Psoas muscle (tissue), 8 donors: Measurements from ENCODE around the gene GRSF1. TPM values are rescaled to one million over a fixed set of nuclear protein-coding genes. Genes with fewer than 3 reads are reported as not detected.
"Not testable (repeated sequence)": the region's sequence is repeated elsewhere in the genome, so short reads cannot be mapped to it uniquely, and the experiment has no call there.

Experiments used
- ATAC-seq, 4 donors: fragments of 200-7000 bp; cut with Tn5 transposase; one replicate each; pipeline ENCODE4 v1.9.1; 2020; ENCODE audit warnings: moderate library complexity in 3 of 4, mild to moderate bottlenecking in 2 of 4
- DNase-seq, 2 donors: peaks; one replicate each; pipeline ENCODE4 v3.0.0-alpha.2; 2020
- H3K27ac ChIP-seq: fragments of 200-600 bp; one replicate; pipeline ENCODE4 v1.8.0; 2022
- H3K27me3 ChIP-seq, 3 donors: fragments of 200-600 bp in 1 of 3; one replicate each; pipeline versions ENCODE4 v1.6.1 to v1.8.0; 2013 to 2022; ENCODE audit warnings: low read length in 2 of 3, mild to moderate bottlenecking in 2 of 3, moderate library complexity in 1 of 3; ENCODE audit not compliant: insufficient read depth in 3 of 3
- H3K36me3 ChIP-seq, 2 donors: fragments of 200-600 bp in 1 of 2; one replicate each; pipeline versions ENCODE4 v1.6.1 to v1.8.0; 2013 to 2022; ENCODE audit warnings: low read depth in 1 of 2, mild to moderate bottlenecking in 1 of 2, moderate library complexity in 1 of 2; ENCODE audit not compliant: insufficient read depth in 1 of 2
- H3K4me1 ChIP-seq: fragments of 200-600 bp; one replicate; pipeline ENCODE4 v1.8.0; 2022
- H3K4me3 ChIP-seq: fragments of 200-600 bp; one replicate; pipeline ENCODE4 v1.8.0; 2022; ENCODE audit warnings: mild to moderate bottlenecking
- H3K9me3 ChIP-seq: fragments of 200-600 bp; one replicate; pipeline ENCODE4 v1.8.0; 2022
- WGBS, 3 donors: extraction: QIAGEN DNeasy Blood & Tissue Kit; methylation state at CpG; one replicate each; pipeline versions ENCODE4 v1.1.6 to v1.1.7; 2013; 5-methylcytosine and 5-hydroxymethylcytosine counted together
- intact Hi-C, 2 donors: fragments of 100-400 bp; cut with DNase I; formaldehyde crosslinking; loops; one replicate each; pipeline versions ENCODE4 v1.11.0 to v1.14.2; 2022
- polyA plus RNA-seq, 3 donors: library from polyadenylated mRNA; stranded (reverse); fragments of 200-250 nt; gene quantifications; one replicate each; pipeline ENCODE4 v1.2.3, GENCODE V29; 2013
- total RNA-seq, 4 donors: library from RNA; stranded (reverse); fragmentation: NEBNext Ultra II Directional in 2 of 4; extraction: Animal tissue kit (Norgen Biotek cat#: 25700) in 2 of 4; gene quantifications; one replicate each; pipeline versions ENCODE4 v1.2.1 to v1.2.4, GENCODE V29; 2021 to 2023
- TF ChIP-seq, protein P1 (sequence below): fragments of 200-600 bp; IDR thresholded peaks from one replicate; pipeline ENCODE4 v1.8.0; 2022; ENCODE audit warnings: antibody characterized with exemption
- donor health status: healthy with polysubstance abuse.
- donor health status: DM: no; HTN: no; CAD: no; lungs with moderate emphysema.
- donor health status: Bipolar disorder and iron deficiency.
- donor health status: healthy.
- donor health status: DM: yes; HTN: yes; CAD: no.
- donor health status: DM: no; HTN: no; CAD: no.
- donor health status: DM: no; HTN: no; CAD: no.
- donor health status: DM: yes; HTN: yes; CAD: no.

Gene GRSF1
- total and polyA plus RNA-seq, 7 donors: 85.2 to 144 (median 122) TPM

DNA sequence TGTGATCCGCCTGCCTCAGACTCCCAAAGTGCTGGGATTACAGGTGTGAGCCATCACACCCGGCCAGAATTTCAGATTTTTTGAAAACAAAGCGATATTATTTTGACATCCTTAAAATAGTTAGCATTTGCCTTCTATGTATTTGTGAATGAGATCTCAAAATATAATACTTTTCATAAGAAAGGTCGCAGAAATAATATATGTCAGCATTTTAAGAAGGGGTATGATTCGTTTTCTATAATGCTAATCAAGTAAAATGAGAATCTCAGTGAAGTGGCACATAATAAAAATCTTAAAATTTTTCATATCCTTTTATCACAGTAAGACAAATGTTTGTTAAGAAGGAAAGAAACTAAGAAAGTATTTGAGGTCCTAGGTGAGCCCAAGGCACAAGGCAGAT lies 52.2 kb downstream of the GRSF1 start:
- no peaks in the 10 kb centered on the region for H3K4me1 ChIP-seq
- DNase-seq (no peak), ATAC-seq (no peak)
- WGBS, 3 donors: 96 to 97% (median 96%) methylated on average over 5 of the region's 5 CpGs
- peaks cover 3 to 98% of the 10 kb centered on the region in 2 donors for H3K36me3 ChIP-seq
- no peaks in the 10 kb centered on the region for H3K27me3 ChIP-seq
- intact Hi-C loops: no loop called here
- TF ChIP-seq, protein P1, sequence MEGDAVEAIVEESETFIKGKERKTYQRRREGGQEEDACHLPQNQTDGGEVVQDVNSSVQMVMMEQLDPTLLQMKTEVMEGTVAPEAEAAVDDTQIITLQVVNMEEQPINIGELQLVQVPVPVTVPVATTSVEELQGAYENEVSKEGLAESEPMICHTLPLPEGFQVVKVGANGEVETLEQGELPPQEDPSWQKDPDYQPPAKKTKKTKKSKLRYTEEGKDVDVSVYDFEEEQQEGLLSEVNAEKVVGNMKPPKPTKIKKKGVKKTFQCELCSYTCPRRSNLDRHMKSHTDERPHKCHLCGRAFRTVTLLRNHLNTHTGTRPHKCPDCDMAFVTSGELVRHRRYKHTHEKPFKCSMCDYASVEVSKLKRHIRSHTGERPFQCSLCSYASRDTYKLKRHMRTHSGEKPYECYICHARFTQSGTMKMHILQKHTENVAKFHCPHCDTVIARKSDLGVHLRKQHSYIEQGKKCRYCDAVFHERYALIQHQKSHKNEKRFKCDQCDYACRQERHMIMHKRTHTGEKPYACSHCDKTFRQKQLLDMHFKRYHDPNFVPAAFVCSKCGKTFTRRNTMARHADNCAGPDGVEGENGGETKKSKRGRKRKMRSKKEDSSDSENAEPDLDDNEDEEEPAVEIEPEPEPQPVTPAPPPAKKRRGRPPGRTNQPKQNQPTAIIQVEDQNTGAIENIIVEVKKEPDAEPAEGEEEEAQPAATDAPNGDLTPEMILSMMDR: no peak
- no peak overlapping the region for H3K27ac ChIP-seq
- no peaks in the 10 kb centered on the region for H3K9me3 ChIP-seq
- H3K4me3 ChIP-seq: no peak overlapping the region

DNA sequence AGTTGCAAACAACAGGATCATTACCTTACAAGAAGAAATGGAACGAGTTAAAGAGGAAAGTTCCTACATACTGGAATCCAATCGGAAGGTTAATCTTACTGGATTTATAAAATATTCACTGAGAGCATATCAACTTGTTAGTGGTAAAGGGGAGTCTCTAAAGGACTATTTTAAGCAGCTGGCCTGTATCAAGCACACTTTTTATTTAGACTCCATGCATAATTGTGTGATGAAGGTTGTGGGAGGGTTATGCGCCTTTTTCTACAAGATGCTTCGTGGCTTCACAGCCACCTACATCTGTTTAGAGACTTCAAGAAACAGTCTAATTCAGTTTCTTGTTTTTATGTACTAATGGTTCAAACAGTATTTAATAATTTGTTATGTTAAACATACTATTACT lies 56.6 kb downstream of the GRSF1 start:
- WGBS, 3 donors: 75 to 80% (median 78%) methylated on average over 4 of the region's 4 CpGs
- Histone ChIP-seq H3K9me3 (no peaks in the 10 kb centered on the region), H3K27me3 (no peaks in the 10 kb centered on the region), H3K4me1 (no peaks in the 10 kb centered on the region), H3K27ac (no peak overlapping the region), H3K36me3 (peaks cover 2 to 96% of the 10 kb centered on the region in 2 donors), H3K4me3 (no peak overlapping the region)
- TF ChIP-seq, protein P1: no peak
- DNase-seq: no peak
- intact Hi-C loops: no loop called here
- no peak for ATAC-seq

DNA sequence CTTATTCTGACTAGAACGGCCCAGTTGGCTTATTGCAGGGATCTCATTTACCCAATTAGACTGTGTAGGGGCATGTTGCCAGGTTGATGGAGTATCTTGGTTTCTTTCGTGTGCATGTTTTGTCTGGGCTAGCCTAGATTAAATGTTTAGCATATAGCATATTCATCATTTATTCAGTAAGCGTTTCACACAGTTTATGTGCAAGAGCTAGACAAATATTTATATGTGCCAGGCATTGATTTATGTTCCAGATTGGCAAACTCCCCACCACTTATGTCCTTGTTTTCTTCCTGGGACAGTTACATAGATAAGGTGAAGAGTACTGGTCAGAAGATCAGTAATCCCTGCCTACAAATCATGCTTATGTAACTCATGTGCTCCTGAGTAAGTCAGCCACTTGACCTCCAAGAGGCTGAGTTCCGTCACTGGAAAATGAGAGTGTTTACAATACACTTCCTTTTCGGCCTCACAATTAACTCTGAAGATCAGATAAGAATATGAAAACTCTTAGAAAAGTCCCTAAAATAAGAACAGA lies 60.7 kb downstream of the GRSF1 start:
- H3K27ac ChIP-seq: no peak overlapping the region
- WGBS, 3 donors: 63 to 68% (median 64%) methylated on average over 5 of the region's 5 CpGs
- H3K4me1 ChIP-seq: no peaks in the 10 kb centered on the region
- no peaks in the 10 kb centered on the region for H3K27me3 ChIP-seq
- peaks cover 2 to 95% of the 10 kb centered on the region in 2 donors for H3K36me3 ChIP-seq
- TF ChIP-seq, protein P1: no peak
- ATAC-seq (peak in 1 of 4 donors; percentile 32), DNase-seq (no peak)
- no peaks in the 10 kb centered on the region for H3K9me3 ChIP-seq
- intact Hi-C loops: no loop called here
- no peak overlapping the region for H3K4me3 ChIP-seq

DNA sequence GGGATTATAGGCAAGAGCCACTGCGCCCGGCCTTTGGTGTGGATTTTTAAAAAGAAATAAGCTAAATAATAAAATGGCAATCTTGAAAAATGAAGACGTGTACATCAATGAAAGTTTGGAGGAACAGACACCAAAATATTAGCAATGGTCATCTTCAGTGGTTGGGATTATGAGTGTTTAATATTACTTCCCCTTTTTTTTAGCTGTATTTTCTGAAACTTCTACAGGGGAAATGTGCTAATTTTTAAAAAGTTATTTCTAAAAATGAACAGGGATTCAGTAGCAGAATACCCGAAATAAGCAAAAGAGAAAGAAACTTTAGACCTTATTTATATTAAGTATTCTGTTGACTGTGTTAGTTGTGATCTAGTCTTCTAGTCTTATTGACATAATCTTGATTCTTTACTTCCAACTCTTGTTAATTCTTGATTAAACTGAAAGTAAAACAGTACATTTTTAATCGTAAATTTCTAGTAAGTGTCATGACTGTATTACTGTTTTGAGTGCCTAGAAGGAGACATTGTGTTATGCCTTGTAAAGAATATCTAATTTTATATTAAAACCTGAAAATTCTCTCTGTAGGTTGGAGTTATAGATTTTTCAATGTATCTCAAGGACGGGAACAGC lies 66.6 kb downstream of the GRSF1 start:
- intact Hi-C loops: no loop called here
- 91 to 96% (median 93%) methylated on average over 6 of the region's 6 CpGs for WGBS, 3 donors
- no peak for ATAC-seq

DNA sequence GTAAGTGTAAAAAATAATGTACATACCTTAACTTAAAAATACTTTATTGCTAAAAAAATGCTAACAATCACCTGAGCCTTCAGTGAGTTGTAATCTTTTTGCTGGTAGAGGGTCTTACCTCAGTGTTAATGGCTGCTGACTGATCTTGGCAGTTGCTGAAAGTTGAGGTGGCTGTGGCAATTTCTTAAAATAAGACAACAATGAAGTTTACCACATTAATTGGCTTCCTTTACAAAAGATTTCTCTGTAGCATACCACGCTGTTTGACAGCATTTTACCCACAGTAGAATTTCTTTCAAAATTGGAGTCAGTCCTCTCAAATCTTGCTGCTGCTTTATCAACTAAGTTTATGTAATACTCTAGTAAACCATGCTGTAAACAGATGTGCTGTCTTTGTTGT lies 70.3 kb downstream of the GRSF1 start:
- H3K9me3 ChIP-seq, DNase-seq, H3K4me3 ChIP-seq, intact Hi-C loops, H3K27me3 ChIP-seq, H3K4me1 ChIP-seq, H3K27ac ChIP-seq, ATAC-seq: not testable (repeated sequence)
- 42 to 99% (median 94%) methylated on average over 1 of the region's 1 CpG for WGBS, 3 donors
- H3K36me3 ChIP-seq: peaks cover 0 to 92% of the 10 kb centered on the region in 2 donors

More for the DNA sequence above, 66.6 kb downstream of the GRSF1 start:
- H3K4me3 ChIP-seq: no peak overlapping the region
- H3K4me1 ChIP-seq: no peaks in the 10 kb centered on the region
- DNase-seq: no peak
- H3K9me3 ChIP-seq: no peaks in the 10 kb centered on the region
- H3K27ac ChIP-seq: no peak overlapping the region
- H3K36me3 ChIP-seq: peaks cover 0 to 98% of the 10 kb centered on the region in 2 donors
- H3K27me3 ChIP-seq: no peaks in the 10 kb centered on the region
- TF ChIP-seq, protein P1: no peak
